ENCODE results near the gene NR1H3.

Gene NR1H3

GRCh38 chr11:47270331-47271271 is 12.8 kb downstream of the NR1H3 start:
- peak; percentile 4 for DNase-seq

GRCh38 chr11:47271328-47271727 is 13.5 kb downstream of the NR1H3 start:
- no peak for DNase-seq

GRCh38 chr11:47271961-47272661 is 14.3 kb downstream of the NR1H3 start:
- no peak for DNase-seq

- no peak for DNase-seq
Measured at GRCh38 chr11:47272706-47273105, 14.9 kb downstream of the NR1H3 start.

GRCh38 chr11:47274495-47275235 is 16.9 kb downstream of the NR1H3 start:
- DNase-seq, result no peak

- no peak for DNase-seq
Measured at GRCh38 chr11:47276923-47277322, 19.1 kb downstream of the NR1H3 start.

- no peak for DNase-seq
Measured at GRCh38 chr11:47278058-47278457, 20.3 kb downstream of the NR1H3 start.

- DNase-seq, result no peak
Measured at GRCh38 chr11:47278769-47279168, 21.0 kb downstream of the NR1H3 start.

- no peak for DNase-seq
Measured at GRCh38 chr11:47280099-47280498, 22.3 kb downstream of the NR1H3 start.

GRCh38 chr11:47280860-47281259 is 23.1 kb downstream of the NR1H3 start:
- no peak for DNase-seq

GRCh38 chr11:47282462-47282861 is 24.7 kb downstream of the NR1H3 start:
- DNase-seq, result no peak

GRCh38 chr11:47284151-47284550 is 26.4 kb downstream of the NR1H3 start:
- no peak for DNase-seq

- no peak for DNase-seq
Measured at GRCh38 chr11:47285969-47286770, 28.4 kb downstream of the NR1H3 start.

- no peak for DNase-seq
Measured at GRCh38 chr11:47288066-47288465, 30.3 kb downstream of the NR1H3 start.

- DNase-seq, result no peak
Measured at GRCh38 chr11:47289856-47290255, 32.1 kb downstream of the NR1H3 start.

- no peak for DNase-seq
Measured at GRCh38 chr11:47295385-47295784, 37.6 kb downstream of the NR1H3 start.

GRCh38 chr11:47296045-47296444 is 38.2 kb downstream of the NR1H3 start:
- DNase-seq, result no peak

GRCh38 chr11:47299078-47299477 is 41.3 kb downstream of the NR1H3 start:
- DNase-seq, result no peak

- no peak for DNase-seq
Measured at GRCh38 chr11:47302853-47303252, 45.1 kb downstream of the NR1H3 start.

- no peak for DNase-seq
Measured at GRCh38 chr11:47305734-47306483, 48.1 kb downstream of the NR1H3 start.

- DNase-seq, result no peak
Measured at GRCh38 chr11:47306484-47306844, 48.7 kb downstream of the NR1H3 start.
